Smooth muscle cell of the brain vasculature (primary cell): ENCODE data around the gene ERMARD.
"Not testable (repeated sequence)": the region's sequence is repeated elsewhere in the genome, so short reads cannot be mapped to it uniquely, and the experiment has no call there.

Source experiments
- DNase-seq: peaks from one replicate; pipeline ENCODE4 v3.0.0-alpha.2; 2012; ENCODE audit warnings: low read depth, low spot score

The ERMARD gene

DNA sequence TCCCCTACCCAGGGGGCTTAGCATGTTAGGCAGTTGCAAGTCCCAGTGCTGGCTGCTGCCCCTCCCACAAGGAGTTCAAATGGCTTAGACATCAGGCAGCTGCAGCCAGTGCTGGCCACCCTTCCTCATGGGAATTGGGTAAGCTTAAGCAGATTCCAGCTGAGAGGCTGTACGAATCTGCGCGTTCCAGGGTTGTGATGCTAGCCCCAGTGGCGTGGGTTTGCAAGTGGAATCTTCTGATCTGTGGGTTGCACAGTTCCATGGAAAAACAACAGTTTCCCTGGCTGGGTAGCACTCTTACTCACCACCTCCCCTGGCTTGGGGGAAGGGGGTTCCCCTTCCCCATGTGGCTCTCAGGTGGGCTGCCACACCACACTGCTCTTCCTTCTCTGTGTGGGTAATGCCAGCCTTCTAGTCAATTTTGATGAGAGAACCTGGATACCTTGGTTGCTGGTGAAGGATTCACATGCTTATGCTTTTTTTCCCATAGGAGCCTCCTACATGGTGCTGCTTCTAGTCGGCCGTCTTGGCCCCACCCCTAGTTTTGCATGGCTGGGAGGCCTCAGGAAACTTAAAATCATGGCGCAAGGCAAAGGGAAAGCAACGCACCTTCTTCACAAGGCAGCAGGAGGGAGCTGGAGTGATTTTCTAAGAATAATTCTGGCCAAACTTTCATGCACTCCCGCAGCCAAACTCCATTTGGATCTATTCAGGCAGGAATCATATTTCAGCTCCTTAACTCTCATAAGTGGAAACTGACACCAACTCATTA is 13.0 kb upstream of the ERMARD start:
- no peak for DNase-seq

DNA sequence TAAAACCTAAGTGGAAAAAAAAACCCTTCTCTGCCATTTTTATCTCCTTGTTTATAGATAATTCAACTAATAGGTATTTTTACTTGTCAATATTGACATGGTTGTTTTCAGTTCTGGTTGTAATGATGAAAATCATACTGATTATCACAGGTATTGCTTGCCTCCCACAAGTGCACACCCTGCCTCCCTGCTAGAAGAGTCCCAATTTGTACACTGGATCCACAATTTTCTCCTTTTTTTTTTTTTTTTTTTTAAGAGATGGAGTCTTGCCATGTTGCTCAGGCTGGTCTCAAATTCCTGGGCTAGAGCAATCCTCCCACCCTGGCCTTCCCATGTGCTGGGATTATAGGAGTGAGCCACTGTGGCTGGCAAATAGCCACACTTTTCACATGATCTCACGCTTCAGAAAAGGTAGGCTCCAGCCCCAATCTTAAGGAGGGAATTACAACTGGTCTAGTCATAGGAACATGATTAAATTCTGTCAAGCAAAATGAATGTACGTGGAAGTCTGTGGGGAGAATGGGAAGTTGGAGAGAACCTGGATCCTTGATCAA is 12.4 kb upstream of the ERMARD start:
- DNase-seq: no peak

DNA sequence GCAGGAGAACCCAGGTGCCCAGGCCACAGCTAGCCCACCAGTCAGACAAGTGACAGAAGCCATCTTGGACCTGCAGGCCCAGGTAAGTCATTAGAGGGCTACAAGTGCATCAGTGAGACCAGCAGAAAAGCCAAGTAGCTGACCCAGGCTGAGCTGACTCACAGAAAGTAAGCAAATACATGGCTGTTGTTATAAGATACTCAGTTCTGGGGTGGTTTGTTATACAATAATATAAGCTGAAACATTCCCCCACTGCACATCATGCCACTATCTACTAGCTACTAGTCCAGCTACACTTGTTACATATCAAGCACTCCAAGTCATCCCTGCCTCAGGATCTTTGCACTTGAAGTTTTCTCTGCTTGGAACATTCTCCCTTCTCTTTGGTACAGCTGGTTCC is 10.1 kb upstream of the ERMARD start:
- DNase-seq: no peak

DNA sequence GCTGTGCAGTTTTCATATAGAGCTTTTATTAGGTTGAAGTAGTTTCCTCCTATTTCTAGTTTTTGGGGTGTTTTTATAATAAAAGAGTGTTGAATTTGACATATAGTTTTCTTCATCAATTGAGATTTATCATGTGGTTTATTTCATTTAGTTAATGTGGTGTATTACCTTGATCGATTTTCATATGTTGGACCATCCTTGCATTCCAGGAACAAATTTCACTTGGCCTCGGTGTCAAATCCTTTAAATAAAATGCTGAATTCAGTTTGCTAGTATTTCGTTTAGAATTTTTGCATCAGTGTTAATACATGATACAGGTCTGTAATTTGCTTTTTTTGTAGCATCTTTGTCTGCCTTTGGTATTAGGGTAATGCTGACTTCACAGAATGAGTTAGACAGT is 6.0 kb upstream of the ERMARD start:
- no peak for DNase-seq

DNA sequence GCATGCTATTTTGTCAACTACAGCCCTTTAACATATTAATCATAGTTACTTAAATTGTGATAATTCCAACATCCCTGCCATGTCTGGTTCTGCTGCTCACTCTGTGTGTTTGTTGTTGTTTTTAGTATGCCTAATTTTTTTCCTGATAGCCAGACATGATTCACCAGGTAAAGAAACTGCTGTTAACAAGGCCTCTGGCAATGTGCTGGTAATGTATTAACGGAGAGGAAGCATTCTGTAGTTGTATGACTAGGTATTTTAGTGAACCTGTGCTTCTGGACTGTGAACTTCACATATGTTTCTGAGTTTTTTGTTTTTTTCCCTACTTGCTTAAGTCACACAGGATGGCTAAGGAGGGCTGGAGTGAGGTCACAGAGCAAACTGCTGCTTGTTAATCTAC is 4.9 kb upstream of the ERMARD start:
- DNase-seq: no peak

DNA sequence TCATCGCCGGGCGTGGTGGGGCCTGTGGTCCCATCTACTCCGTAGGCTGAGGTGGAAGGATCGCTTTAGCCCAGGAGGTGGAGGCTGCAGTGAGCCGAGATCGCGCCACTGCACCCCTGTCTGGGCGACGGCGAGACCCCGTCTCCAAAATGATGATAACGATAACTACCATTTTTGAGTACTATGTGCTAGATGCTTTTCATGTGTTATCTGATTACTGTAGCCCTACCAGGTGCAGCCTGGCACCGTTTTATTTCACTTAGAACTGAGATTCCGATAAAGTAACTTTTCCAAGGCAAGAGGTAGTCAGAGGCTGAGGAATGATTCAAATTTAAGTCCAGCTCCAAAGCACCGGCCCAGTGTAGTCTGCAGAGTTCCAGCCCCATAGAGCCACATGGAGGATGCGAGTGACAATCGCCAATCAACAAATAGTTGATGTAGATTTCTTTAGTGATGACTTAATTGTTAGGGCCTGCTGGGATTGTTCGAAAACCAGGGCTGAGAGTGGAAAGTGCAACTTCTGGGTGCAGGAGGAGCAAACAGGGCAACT is 727 bp downstream of the ERMARD start:
- no peak for DNase-seq

DNA sequence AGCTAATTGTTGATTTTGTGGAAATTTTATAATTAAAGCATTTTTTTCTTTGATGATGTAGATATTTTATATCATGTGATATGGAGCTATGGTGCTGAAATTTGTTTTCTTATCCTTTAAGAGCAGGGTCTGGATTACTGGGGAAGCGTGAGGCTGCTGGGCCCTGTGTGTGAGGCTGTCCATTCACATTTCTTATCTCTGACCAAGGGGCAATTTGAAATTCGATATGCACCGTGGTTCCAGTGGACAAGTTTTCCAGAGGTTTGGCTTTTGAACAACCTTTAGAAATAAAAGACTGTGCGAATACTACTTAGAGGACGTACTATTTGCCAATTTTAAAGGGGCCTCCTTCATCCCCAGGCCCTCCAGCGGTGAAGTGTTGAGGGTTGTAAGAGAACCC is 3.7 kb downstream of the ERMARD start:
- no peak for DNase-seq

DNA sequence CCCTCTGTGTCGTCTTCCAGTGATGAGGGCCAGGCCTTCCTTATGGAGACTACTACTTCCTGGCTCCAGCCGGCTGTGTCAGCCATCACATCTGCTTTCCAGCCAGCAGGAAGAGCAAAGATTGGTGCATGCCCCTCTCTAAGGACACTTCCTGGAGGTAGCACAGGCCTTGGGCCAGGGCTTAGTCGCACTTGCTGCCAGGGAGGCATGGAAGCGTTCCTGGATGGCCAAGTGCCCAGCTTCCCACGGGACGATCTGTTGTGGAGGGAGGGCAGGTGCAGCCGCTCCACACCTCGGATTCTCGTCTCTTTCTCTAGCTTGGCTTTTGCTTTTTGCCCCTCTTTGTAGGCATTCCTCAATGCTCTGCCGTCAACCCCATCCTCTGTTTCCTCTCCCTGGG is 11.9 kb downstream of the ERMARD start:
- DNase-seq: no peak

DNA sequence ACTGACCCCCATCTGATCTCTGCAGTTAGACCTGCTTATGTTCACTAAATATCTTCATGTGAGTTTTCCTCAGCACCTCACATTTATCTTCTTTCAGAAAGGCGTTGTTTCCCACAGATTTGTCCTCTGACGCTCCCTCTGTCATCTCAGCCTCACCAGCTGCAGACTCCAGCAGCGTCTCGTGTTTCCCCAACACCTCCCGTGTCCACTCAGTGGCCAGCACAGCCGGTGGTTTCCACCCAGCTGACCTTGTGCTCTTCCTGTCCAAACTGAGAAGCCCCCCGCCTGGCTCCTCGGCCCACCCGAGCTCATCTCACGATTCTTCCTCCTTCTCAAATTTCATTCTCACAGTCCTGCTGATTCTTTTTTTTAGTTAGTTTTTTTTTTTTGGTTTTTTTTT is 12.5 kb downstream of the ERMARD start:
- DNase-seq: peak; percentile 67

DNA sequence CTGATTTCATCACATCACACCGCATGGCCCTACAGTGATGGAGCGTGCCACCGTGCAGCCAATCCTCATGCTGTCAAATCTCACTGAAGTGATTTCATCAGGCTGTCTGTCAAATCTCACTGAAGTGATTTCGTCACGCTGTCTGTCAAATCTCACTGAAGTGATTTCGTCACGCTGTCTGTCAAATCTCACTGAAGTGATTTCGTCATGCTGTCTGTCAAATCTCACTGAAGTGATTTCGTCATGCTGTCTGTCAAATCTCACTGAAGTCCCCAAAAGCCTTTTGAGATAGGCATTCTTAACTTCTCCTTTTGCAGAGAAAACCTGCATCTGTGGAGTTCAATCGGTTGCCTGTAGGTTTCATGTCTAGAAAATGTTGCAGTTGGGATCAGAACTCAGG is 14.4 kb downstream of the ERMARD start:
- DNase-seq: not testable (repeated sequence)

DNA sequence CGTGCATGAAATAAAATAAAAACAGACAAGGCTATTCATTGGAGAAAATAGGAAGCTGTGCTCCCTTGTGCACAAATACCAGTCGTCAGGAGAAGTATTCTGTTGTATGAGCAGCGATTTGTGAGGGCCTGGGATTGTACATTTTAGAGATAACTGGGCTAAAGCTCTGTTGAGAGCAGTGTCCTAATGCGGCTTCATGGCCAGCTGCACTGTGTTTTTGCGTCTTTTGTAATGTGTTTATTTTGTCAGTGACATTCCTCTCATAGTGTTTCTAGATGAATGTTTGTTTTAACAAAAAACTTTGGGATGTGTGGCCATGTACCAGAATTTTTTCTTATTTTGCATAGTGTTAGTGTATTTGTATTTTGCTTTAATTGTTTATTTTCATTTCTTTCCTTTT is 14.8 kb downstream of the ERMARD start:
- no peak for DNase-seq

DNA sequence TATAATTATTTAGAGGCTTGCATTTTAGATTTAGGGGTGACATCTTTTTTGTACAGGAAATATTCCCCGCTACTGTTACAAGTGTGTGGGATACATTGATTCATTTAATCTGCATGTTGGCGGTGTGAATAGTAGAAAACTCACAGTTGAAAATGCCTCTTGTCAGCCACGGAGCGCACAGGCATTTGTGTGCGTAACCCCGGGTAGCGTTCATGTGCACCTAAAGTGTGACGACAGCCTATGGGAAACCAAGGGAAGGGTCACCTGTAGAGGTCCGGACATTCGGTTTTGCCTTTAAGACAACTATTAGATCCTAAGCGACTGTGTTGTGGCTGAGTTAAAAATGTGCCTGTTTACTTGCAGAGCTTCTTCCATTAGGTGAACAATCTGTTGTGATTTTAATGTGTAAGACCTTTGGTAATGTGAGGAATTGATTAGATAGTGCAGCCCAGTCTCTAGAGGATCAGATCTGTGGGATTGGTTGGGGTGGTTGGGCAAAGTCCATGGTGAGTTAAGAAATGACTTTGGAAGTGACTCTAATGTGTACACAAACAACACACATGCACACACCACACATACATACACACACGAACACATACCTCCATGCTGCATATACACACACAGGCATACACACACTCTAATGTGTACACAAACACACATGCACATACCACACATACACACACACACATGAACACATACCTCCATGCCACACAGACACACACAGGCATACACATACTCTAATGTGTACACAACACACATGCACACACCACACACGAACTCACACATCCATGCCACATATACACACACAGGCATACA is 15.7 kb downstream of the ERMARD start:
- no peak for DNase-seq

DNA sequence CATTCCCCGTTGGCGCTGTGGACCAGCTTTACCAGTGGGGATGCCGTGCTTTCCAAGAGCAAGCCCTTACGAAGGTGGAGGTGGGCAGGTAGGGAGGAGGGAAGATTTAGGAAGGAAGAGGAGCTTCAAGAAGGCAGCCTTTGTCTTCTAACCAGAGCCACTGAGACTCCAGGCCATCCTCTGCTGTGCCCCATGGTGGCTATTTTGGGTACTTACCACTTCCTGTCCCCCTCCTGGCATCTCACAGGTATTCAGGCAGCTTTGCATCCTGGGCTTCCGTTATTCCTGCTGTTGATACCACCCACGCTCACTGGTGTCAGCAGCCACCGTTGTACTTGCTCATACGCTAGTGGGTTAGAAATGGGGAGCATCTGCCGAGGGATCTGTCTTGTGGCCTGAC is 22.9 kb downstream of the ERMARD start:
- no peak for DNase-seq

DNA sequence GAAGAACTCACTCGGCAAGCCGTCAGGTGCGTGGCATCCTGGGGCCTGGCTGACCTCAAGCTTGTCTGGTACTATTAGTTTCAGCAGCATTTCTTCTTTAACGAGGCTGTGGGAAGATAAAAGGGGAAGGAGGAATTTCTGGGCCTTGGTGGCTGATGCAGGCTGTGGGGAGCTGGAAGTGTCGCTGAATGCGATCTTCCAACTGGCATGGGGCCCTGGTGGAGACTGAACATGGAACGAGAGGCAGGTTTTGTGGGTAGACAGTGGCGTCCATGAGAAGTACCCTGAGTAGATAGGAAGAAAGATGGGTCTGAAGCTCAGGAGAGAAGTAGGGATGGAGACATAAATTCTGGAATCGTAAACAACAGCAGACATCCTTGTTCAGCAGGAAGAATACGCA is 23.9 kb downstream of the ERMARD start:
- no peak for DNase-seq

DNA sequence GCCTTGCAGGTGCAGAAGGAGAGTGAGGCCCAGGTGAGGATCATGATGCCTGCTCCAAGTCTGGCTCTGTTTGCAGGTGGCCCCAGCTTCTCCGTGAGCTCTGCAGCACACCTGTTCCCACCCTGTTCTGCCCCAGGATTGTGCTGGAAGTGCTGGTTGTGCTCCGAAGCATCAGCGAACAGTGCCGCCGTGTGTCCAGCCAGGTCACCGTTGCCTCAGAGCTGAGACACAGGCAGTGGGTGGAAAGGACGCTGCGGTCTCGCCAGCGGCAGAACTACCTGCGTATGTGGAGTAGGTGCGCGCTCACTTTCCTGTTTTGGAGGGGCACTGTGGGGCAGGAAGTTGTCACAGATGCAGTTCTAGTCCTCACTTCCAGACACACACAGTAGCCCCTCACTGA is 25.0 kb downstream of the ERMARD start:
- DNase-seq: no peak

DNA sequence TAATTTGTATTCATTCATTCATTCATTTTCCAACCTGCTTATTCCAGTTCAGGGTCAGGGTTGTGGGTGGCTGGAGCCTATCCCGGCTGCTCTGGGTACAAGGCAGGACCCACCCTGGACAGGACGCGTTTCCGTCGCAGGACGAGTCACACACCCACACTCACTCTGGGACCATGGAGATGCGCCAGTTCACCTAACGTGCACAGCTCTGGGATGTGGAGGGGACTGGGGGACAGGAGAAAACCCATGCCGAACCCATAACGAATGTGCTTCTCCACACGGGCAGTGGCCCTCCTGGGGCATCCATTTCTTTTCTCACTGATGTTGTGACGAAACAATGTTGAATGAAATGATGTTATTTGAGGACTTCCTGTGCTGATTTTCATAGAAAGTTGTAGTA is 26.5 kb downstream of the ERMARD start:
- no peak for DNase-seq

DNA sequence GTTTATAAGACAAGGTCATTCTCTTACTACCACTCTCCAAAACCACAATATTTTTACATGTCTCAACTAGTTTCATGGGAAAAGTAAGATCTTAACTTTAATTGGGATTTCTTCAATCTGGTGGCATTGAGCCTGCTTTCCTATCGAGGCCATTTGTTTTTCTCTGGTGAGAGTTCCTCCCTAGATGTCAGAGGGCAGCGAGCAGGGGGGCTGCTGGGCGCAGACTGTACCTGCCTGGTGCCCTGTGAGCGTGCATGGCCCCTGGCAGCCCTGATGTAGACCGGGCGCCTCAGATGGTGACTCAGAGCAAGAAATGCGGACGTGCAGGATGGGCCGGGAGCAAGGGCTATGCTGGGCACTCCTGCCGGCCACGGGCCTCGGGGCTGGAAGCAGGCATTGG is 27.2 kb downstream of the ERMARD start:
- DNase-seq: no peak

DNA sequence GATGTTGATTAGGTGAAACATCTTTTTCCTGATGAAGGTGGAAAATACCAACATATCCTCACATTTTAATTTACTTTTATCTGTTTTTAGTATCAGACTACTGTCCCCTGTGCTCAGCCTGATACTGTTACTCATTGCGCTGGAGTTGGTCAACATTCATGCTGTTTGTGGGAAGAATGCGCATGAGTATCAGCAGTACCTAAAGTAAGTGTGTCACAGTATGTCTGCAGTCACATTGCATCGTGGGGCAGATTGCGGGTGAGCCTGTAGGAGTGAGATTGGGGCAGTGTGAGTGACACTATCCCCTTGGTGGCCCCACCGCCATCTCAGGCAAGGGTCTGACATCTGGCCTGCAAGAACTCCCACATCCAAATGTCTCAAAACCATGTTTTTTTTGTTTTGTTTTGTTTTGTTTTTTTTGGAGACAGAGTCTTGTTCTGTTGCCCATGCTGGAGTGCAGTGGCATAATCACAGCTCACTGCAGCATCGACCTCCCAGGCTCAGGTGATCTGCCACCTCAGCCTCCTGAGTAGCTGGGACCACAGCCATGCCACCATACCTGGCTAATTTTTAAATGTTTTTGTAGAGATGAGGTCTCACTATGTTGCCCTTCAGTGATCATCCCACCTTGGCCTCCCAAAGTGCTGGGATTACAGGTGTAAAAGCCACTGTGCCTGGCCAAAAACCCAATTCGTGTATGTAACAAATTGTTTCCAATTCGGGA is 27.8 kb downstream of the ERMARD start:
- no peak for DNase-seq

DNA sequence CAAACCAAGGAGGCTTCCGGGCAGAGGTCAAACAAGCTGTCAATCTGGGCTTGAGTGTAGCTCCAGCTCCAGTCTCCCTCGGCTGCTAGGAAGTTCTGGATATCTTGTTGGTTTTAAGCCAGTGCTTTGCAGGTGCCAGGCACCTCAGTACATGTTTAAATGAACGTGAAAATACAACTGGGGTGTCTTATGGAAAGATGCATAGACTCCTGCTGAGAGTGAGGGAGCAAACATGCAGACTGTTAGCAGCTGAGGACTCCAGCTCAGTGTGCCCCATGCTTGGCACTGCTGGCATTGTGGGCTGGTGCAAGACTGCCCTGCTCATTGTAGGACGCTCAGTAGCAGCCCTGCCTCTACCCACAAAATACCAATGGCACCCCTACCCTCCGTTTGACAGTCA is 28.5 kb downstream of the ERMARD start:
- no peak for DNase-seq

DNA sequence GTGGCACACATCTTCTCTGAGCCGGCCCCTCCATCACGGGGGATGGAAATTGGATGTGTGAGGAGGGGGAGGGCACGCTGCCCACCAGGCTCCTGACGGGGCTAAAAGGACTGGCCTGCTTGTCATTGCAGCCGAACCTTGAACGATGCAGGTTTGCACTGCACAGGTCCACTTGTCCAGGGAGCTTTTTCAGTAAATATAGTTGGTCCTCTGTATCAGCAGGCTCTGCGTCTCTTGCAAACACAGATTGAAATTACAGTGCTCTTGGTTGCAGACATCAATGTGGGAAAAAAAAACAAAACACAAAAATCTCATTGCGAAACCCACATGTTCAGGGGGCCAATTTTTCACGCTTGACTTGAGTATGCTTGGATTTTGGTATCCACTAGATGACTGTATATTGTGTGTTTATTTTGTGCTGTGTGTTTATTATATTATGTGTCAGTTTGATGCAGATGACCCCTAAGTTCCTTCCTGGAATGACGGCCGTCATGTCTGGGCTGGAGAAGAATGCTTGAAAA is 29.2 kb downstream of the ERMARD start:
- DNase-seq: no peak

DNA sequence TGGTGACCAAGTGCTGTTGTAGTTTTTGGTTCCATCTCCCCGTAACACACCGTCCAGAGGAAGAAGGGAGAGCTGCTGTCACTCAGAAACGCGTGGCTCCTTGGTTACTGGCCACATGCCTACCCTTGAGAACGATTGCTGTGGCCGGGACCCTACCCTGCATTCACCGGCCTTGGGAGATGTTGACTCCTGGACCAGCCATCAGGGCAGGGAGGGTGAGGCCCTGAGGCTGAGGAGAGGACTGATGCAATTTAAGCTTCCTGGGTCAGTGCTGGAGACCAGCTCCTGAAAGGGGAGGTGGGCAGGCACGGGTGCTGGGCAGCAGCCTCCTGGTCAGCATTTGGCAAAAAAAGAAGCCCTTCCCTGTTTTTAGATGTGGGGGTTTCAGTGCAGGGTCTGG is 31.5 kb downstream of the ERMARD start:
- DNase-seq: no peak

DNA sequence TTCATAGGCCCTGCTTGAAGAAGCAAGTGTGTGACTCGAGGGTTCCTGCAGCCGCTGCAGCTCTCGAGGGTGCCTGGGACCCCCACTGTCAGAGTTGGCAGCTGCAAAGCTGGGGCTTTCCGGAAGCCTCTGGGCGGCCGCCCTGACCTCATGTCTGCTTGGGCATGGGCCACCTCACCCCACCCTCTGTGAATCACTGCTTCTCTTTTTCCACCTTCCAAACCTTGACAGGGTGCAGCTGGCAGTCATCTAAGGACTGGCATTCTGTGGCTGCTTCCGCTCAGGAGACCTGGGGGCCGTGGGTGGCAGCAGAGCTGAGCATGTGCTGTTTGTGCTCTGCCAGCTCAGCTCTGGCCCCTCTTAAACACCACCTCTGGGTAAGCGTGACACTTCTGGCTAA is 32.0 kb downstream of the ERMARD start:
- no peak for DNase-seq
